ENCODE results near the gene PRSS36. TPM values are rescaled to one million over a fixed set of nuclear protein-coding genes. Genes with fewer than 3 reads are reported as not detected.

PRSS36 gene
- total and polyA plus RNA-seq, 9 of the 15 experiments (the other 6 are each of a cell fraction or from before 2014, with no cell fraction given), result 0.09 to 1.2 (median 0.54) TPM; not detected in 2

GRCh38 chr16:31117384-31118222 lies 32.3 kb downstream of the PRSS36 start, which contains the start of gene KAT8 (continued):
- TF ChIP-seq ZNF217 (CRISPR knock-in tag; IDR thresholded peaks at IDR 0.05), result no peak
- no peak for TF ChIP-seq ZNF655 (CRISPR knock-in tag; IDR thresholded peaks at IDR 0.05)
- TF ChIP-seq KHSRP (IDR thresholded peaks at IDR 0.05), result no peak
- TF ChIP-seq KDM2B (CRISPR knock-in tag; IDR thresholded peaks at IDR 0.05), result no peak
- TF ChIP-seq FOXM1 (IDR thresholded peaks at IDR 0.05; ENCODE audit: low read depth), result no peak
- TF ChIP-seq FOXM1 (CRISPR knock-in tag; IDR thresholded peaks at IDR 0.05; ENCODE audit: low read depth), result no peak
- TF ChIP-seq ZNF695 (CRISPR knock-in tag; IDR thresholded peaks at IDR 0.05), result no peak
- no peak for TF ChIP-seq TAL1 (IDR thresholded peaks at IDR 0.05)
- no peak for TF ChIP-seq NFATC3 (IDR thresholded peaks at IDR 0.05)
- no peak for TF ChIP-seq IFI16 (CRISPR knock-in tag; IDR thresholded peaks at IDR 0.05)
- TF ChIP-seq SRSF1 (IDR thresholded peaks at IDR 0.05; ENCODE audit: low read depth, low read length), result no peak
- no peak for TF ChIP-seq ZBTB5 (IDR thresholded peaks at IDR 0.05)
- no peak for TF ChIP-seq RFX7 (CRISPR knock-in tag; IDR thresholded peaks at IDR 0.05)
- TF ChIP-seq ZNF384 (IDR thresholded peaks at IDR 0.05; ENCODE audit: low read depth, low read length), result 0 out of 2 replicates have a peak, but pooled peaks have one; percentile 32
- TF ChIP-seq ZFP36 (IDR thresholded peaks at IDR 0.05; ENCODE audit: low read depth, low read length, partially characterized antibody), result no peak
- no peak for TF ChIP-seq CTCF (IDR thresholded peaks at IDR 0.05 in 2 of 3, conservative IDR thresholded peaks at IDR 0.05 in 1 of 3; ENCODE audit: insufficient read depth in 2 of 3, low read depth in 1 of 3, low read length in 3 of 3)
- peak; percentile 75 for TF ChIP-seq PML (IDR thresholded peaks at IDR 0.05; ENCODE audit: low read length)
- TF ChIP-seq RBM34 (IDR thresholded peaks at IDR 0.05; ENCODE audit: borderline replicate concordance, insufficient read depth, low read length), result no peak
- TF ChIP-seq TAF9B (IDR thresholded peaks at IDR 0.05; ENCODE audit: partially characterized antibody), result peak; percentile 64
- 0 out of 2 replicates have a peak, but pooled peaks have one; percentile 23 for TF ChIP-seq TAF7 (tag; IDR thresholded peaks at IDR 0.05)
- TF ChIP-seq SIN3B (IDR thresholded peaks at IDR 0.05; ENCODE audit: low read depth), result peak; percentile 100
- no peak for TF ChIP-seq MLX (CRISPR knock-in tag; conservative IDR thresholded peaks at IDR 0.05)
- no peak for TF ChIP-seq FOXP1 (CRISPR knock-in tag; IDR thresholded peaks at IDR 0.05)

All from K562 (cell line).